Measurements from ENCODE around the gene CD300E. TPM values are rescaled to one million over a fixed set of nuclear protein-coding genes. Genes with fewer than 3 reads are reported as not detected.

The CD300E gene
- total and polyA plus RNA-seq, 2 of the 13 experiments (the other 11 are each of a cell fraction or from before 2014, with no cell fraction given), result not detected

- no TSS peak for BruUV-seq (replicated peaks)
- no peak overlapping the region for H3K27ac ChIP-seq (ENCODE audit: extremely low read length, insufficient read depth, low read length)
- no peak for DNase-seq (ENCODE audit: low spot score)
- H3K4me1 ChIP-seq (ENCODE audit: insufficient read depth, low read length), result no peaks in the 10 kb centered on the region
- no peak for FAIRE-seq
- no peak for TF ChIP-seq ZXDC (CRISPR knock-in tag; IDR thresholded peaks at IDR 0.05)
- 0 out of 2 replicates have a peak, but pooled peaks have one; percentile 16 for TF ChIP-seq GABPB1 (CRISPR knock-in tag; IDR thresholded peaks at IDR 0.05)
- no peak for TF ChIP-seq PLSCR1 (CRISPR knock-in tag; IDR thresholded peaks at IDR 0.05; ENCODE audit: borderline replicate concordance)
- TF ChIP-seq SNAPC5 (CRISPR knock-in tag; IDR thresholded peaks at IDR 0.05; ENCODE audit: borderline replicate concordance), result no peak
- no peak for TF ChIP-seq ZSCAN12 (CRISPR knock-in tag; IDR thresholded peaks at IDR 0.05)
- no peak for TF ChIP-seq HOXA9 (CRISPR knock-in tag; IDR thresholded peaks at IDR 0.05; ENCODE audit: borderline replicate concordance)
- TF ChIP-seq GABPA (IDR thresholded peaks at IDR 0.05; ENCODE audit: low read depth, low read length), result peak; percentile 39
- peak; percentile 53 for TF ChIP-seq GABPA (CRISPR knock-in tag; IDR thresholded peaks at IDR 0.05; ENCODE audit: low read depth)
- TF ChIP-seq BCL6 (CRISPR knock-in tag; IDR thresholded peaks at IDR 0.05), result no peak
- H3K27me3 ChIP-seq (ENCODE audit: control insufficient read depth in 1 of 2, insufficient read depth in 2 of 2, low read length in 2 of 2), result peaks cover 0 to 32% of the 10 kb centered on the region in 2 experiments; a peak in 3 of 5 replicates
- H3K4me3 ChIP-seq (replicated peaks in 1 of 3; ENCODE audit: insufficient read depth in 1 of 3, low read depth in 2 of 3, low read length in 3 of 3), result no peak overlapping the region
- CTCF ChIA-PET (ENCODE audit: low intra/inter-chr PET ratio, low total read pairs), result no interaction called here
- WGBS (ENCODE audit: low lambda C conversion rate), result 49% methylated on average over 7 of the region's 7 CpGs
- no peak overlapping the region for H3K9ac ChIP-seq (ENCODE audit: insufficient read depth, low read depth, low read length)
- H3K4me2 ChIP-seq (ENCODE audit: low read depth, low read length), result no peak overlapping the region
- POLR2A ChIA-PET, result no interaction called here
- no peaks in the 10 kb centered on the region for H4K20me1 ChIP-seq (ENCODE audit: insufficient read depth, low read length)
- no peaks in the 10 kb centered on the region for H3K79me2 ChIP-seq (ENCODE audit: insufficient read depth, low read length)
- no peak overlapping the region for H2AFZ ChIP-seq (ENCODE audit: low read length)
- H3K36me3 ChIP-seq (replicated peaks in 1 of 2; ENCODE audit: control insufficient read depth in 1 of 2, insufficient read depth in 2 of 2, low read length in 2 of 2), result no peaks in the 10 kb centered on the region
- in situ Hi-C loops (cut with HindIII; ENCODE audit: extremely low pct_ligation_motif_present, low pct_unique_long_range_greater_than_20kb), result no loop called here
- ATAC-seq, result no peak
- no peaks in the 10 kb centered on the region for H3K9me3 ChIP-seq (ENCODE audit: low read length)
- intact Hi-C loops (cut with micrococcal nuclease; ENCODE audit: unreplicated experiment), result loop anchor here (5.0 kb wide), 1 partner anchor 768 kb away; no protein-coding TSS in a partner anchor
These were observed 43.6 kb downstream of the CD300E start for GRCh38 chr17:74579900-74580299.

Measured in HepG2 (cell line).